HL-60 (cell line): Measurements from ENCODE around the gene BCL2L1.

Experiments
- DNase-seq, 2 experiments: peaks; one replicate each; pipeline ENCODE4 v3.0.0-alpha.2; 2010 to 2020; ENCODE audit warnings: low read depth in 1 of 2, low spot score in 1 of 2
- H3K27ac ChIP-seq: fragments of 250-450 bp; sonication (Bioruptor Pico); replicated peaks from 2 replicates; pipeline ENCODE4 v1.5.1; 2020; ENCODE audit warnings: mild to moderate bottlenecking, moderate library complexity
- H3K27me3 ChIP-seq: fragments of 250-450 bp; sonication (Bioruptor Pico); 2 replicates; pipeline ENCODE4 v1.5.1; 2021; ENCODE audit warnings: mild to moderate bottlenecking, moderate library complexity; ENCODE audit not compliant: insufficient read depth, poor library complexity, severe bottlenecking
- H3K4me3 ChIP-seq: replicated peaks from 2 replicates; pipeline ENCODE4 v1.5.1; 2011; ENCODE audit warnings: mild to moderate bottlenecking, control low read depth, low read length; ENCODE audit not compliant: insufficient read depth
- CTCF ChIP-seq: IDR thresholded peaks from one replicate; pipeline ENCODE4 v1.5.1; 2011; ENCODE audit warnings: low read length, control low read depth, inconsistent platforms; ENCODE audit not compliant: insufficient read depth
- GABPA ChIP-seq: IDR thresholded peaks from 2 replicates; pipeline ENCODE4 v1.6.1; 2012; ENCODE audit warnings: low read depth
- POLR2AphosphoS5 ChIP-seq: IDR thresholded peaks from 2 replicates; pipeline ENCODE4 v1.6.1; 2012; ENCODE audit warnings: low read depth
- REST ChIP-seq: IDR thresholded peaks from 2 replicates; pipeline ENCODE4 v1.6.1; 2012; ENCODE audit warnings: low read depth; ENCODE audit not compliant: insufficient replicate concordance
- SPI1 ChIP-seq: IDR thresholded peaks from 2 replicates; pipeline ENCODE4 v1.6.1; 2012; ENCODE audit warnings: low read depth, mild to moderate bottlenecking, borderline replicate concordance

BCL2L1 gene

GRCh38 chr20:31638816-31639215 lies 83.9 kb downstream of the BCL2L1 start:
- no peak overlapping the region for H3K27ac ChIP-seq
- H3K4me3 ChIP-seq, result no peak overlapping the region
- H3K27me3 ChIP-seq, result no peaks in the 10 kb centered on the region
- DNase-seq, result no peak
- TF ChIP-seq REST (no peak), GABPA (no peak), POLR2AphosphoS5 (no peak), SPI1 (no peak), CTCF (no peak)

DNA sequence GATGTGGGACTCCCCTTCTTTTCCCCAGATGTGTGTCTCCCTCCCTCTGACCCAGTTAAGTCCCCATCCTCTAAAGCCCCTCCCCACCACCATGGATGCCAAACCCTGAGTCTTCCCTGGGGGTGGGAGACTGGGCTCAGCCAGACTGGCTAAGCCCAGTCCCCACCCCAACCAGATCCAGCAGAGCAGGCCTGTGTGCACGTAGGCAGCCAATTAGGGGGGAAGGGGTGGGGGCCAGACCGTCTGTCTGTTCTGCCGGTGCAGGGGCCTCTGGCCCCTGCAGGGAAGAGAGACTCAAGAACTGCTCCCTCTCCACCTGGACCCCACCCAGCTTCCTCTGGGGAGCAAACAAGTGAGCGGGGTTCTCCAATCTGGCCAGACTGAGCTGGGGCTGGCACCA lies 84.4 kb downstream of the BCL2L1 start:
- Histone ChIP-seq H3K27me3 (no peaks in the 10 kb centered on the region), H3K4me3 (no peak overlapping the region), H3K27ac (no peak overlapping the region)
- no peak for DNase-seq
- TF ChIP-seq CTCF, result no peak
- no peak for TF ChIP-seq GABPA
- no peak for TF ChIP-seq SPI1
- TF ChIP-seq POLR2AphosphoS5, result no peak
- no peak for TF ChIP-seq REST

GRCh38 chr20:31637660-31638059 lies 85.0 kb downstream of the BCL2L1 start, which contains the start of gene COX4I2:
COX4I2 (plus strand) TSS chr20:31637912; CDS start chr20:31639018, 1,106 bp downstream.
- no peak for DNase-seq
- Histone ChIP-seq H3K27ac (no peak within 1 kb of the TSS), H3K27me3 (no peaks in the 10 kb centered on the region), H3K4me3 (no peak within 1 kb of the TSS)
- TF ChIP-seq CTCF (no peak), REST (no peak), POLR2AphosphoS5 (no peak), GABPA (no peak), SPI1 (no peak)
